Measurements from ENCODE around the gene IFI16.

- TF ChIP-seq CTCF (IDR thresholded peaks at IDR 0.05), result no peak
- no peak for TF ChIP-seq ZFX (IDR thresholded peaks at IDR 0.05; ENCODE audit: borderline replicate concordance)
These were observed 2.8 kb downstream of the IFI16 start for GRCh38 chr1:159012495-159012894.

Data from 22Rv1 (cell line).